Measurements from ENCODE around the gene GRK5.

- TF ChIP-seq POLR2AphosphoS5 (IDR thresholded peaks at IDR 0.05; ENCODE audit: low read depth, low read length) (no peak), CTCF (IDR thresholded peaks at IDR 0.05) (no peak), SIN3A (IDR thresholded peaks at IDR 0.05; ENCODE audit: borderline replicate concordance, insufficient read depth, low read depth, low read length) (no peak)
Measured at GRCh38 chr10:119308551-119309422, 101.4 kb downstream of the GRK5 start.

Data from Panc1 (cell line).